HCT116 (cell line): Measurements from ENCODE around the gene ZNF503. TPM values are rescaled to one million over a fixed set of nuclear protein-coding genes. Genes with fewer than 3 reads are reported as not detected.

Experiments used
- ATAC-seq: fragments of 200-7000 bp; cut with Tn5 transposase; 2 replicates; pipeline ENCODE4 v1.9.1; 2020; ENCODE audit warnings: mild to moderate bottlenecking, moderate library complexity
- BruUV-seq: library from RNA; stranded (reverse); fragments of 400-500 nt; replicated peaks from 2 replicates; lab custom pipeline; 2021; lab: Mats Ljungman, UMichigan
- CTCF ChIA-PET: fragments of 300-600 bp; sonication (Branson Sonifier 250); formaldehyde crosslinking; loops from one replicate; lab custom pipeline; 2021; ENCODE audit warnings: antibody characterized with exemption; lab: Charles Lee
- POLR2A ChIA-PET: fragments of 300-600, 350-600 bp; sonication (Branson Sonifier 250); formaldehyde crosslinking; loops from one replicate; lab custom pipeline; 2021; ENCODE audit warnings: antibody characterized with exemption; lab: Charles Lee
- RAD21 ChIA-PET, 2 experiments: fragments of 300-600 bp; sonication (Branson Sonifier 250); formaldehyde crosslinking; loops; one replicate each; lab custom pipeline; 2023; ENCODE audit warnings: low total read pairs in 2 of 2; ENCODE audit not compliant: uncharacterized antibody in 2 of 2, unreplicated experiment in 2 of 2, low non-redundant PET in 1 of 2; lab: Charles Lee
- DNase-seq: peaks from one replicate; pipeline ENCODE4 v3.0.0-alpha.2; 2010; ENCODE audit warnings: low read depth, low spot score
- H2AFZ ChIP-seq: fragments of 200-600 bp; shearing (Covaris generic), sonication (generic); 2 replicates; pipeline ENCODE4 v1.6.1; 2017; ENCODE audit warnings: low read depth, mixed run types, mixed read lengths, antibody characterized with exemption, low read length; ENCODE audit not compliant: poor library complexity, severe bottlenecking
- H3K27ac ChIP-seq: 2 replicates; pipeline ENCODE4 v1.5.1; 2012; ENCODE audit warnings: low read depth, low read length
- H3K27me3 ChIP-seq: fragments of 200-600 bp; sonication (generic); 2 replicates; pipeline ENCODE4 v1.6.1; 2016; ENCODE audit warnings: mixed run types, low read length, mixed read lengths; ENCODE audit not compliant: insufficient read depth
- H3K36me3 ChIP-seq, 2 experiments: fragments of 200-500 bp in 1 of 2; fragments of 200-600 bp in 1 of 2; sonication (Bioruptor generic) in 1 of 2; sonication (generic) in 1 of 2; 2 replicates each; pipeline versions ENCODE4 v1.5.1 to v1.6.1; 2014 to 2016; ENCODE audit warnings: low read length in 2 of 2, inconsistent platforms in 1 of 2, mixed read lengths in 1 of 2, mixed run types in 1 of 2; ENCODE audit not compliant: insufficient read depth in 2 of 2, control insufficient read depth in 1 of 2
- H3K4me1 ChIP-seq, 2 experiments: fragments of 200-600 bp in 1 of 2; sonication (generic) in 1 of 2; 2 replicates each; pipeline versions ENCODE4 v1.5.1 to v1.6.1; 2012 to 2017; ENCODE audit warnings: low read length in 2 of 2, inconsistent platforms in 1 of 2, mild to moderate bottlenecking in 1 of 2, mixed read lengths in 1 of 2, mixed run types in 1 of 2, moderate library complexity in 1 of 2; ENCODE audit not compliant: insufficient read depth in 2 of 2, control insufficient read depth in 1 of 2
- H3K4me2 ChIP-seq: fragments of 200-600 bp; sonication (generic); 2 replicates; pipeline ENCODE4 v1.6.1; 2017; ENCODE audit warnings: mixed run types, low read length, mixed read lengths
- H3K4me3 ChIP-seq, 2 experiments: fragments of 200-600 bp in 1 of 2; sonication (generic) in 1 of 2; replicated peaks in 1 of 2; 2 replicates each; pipeline ENCODE4 v1.5.1; 2011 to 2016; ENCODE audit warnings: low read length in 2 of 2, control low read depth in 1 of 2, low read depth in 1 of 2, mild to moderate bottlenecking in 1 of 2, mixed read lengths in 1 of 2, mixed run types in 1 of 2
- H3K79me2 ChIP-seq: fragments of 200-600 bp; sonication (generic); 2 replicates; pipeline ENCODE4 v1.6.1; 2017; ENCODE audit warnings: mild to moderate bottlenecking, mixed run types, low read length, moderate library complexity, mixed read lengths; ENCODE audit not compliant: insufficient read depth
- H3K9ac ChIP-seq: fragments of 200-600 bp; sonication (generic); 2 replicates; pipeline ENCODE4 v1.6.1; 2016; ENCODE audit warnings: low read length, mixed read lengths
- H3K9me2 ChIP-seq: fragments of 200-600 bp; sonication (generic), shearing (Covaris generic); 2 replicates; pipeline ENCODE4 v1.6.1; 2017; ENCODE audit warnings: mixed run types, mild to moderate bottlenecking, moderate library complexity; ENCODE audit not compliant: insufficient read depth
- H3K9me3 ChIP-seq, 2 experiments: fragments of 200-500 bp in 1 of 2; fragments of 200-600 bp in 1 of 2; sonication (Bioruptor generic) in 1 of 2; sonication (generic) in 1 of 2; 2 replicates each; pipeline ENCODE4 v1.6.1; 2014 to 2017; ENCODE audit warnings: low read length in 2 of 2, mixed read lengths in 2 of 2, inconsistent platforms in 1 of 2, low read depth in 1 of 2, mild to moderate bottlenecking in 1 of 2, mixed run types in 1 of 2, moderate library complexity in 1 of 2; ENCODE audit not compliant: control insufficient read depth in 1 of 2, insufficient read depth in 1 of 2
- H4K20me1 ChIP-seq: fragments of 200-600 bp; sonication (generic), shearing (Covaris generic); 2 replicates; pipeline ENCODE4 v1.6.1; 2017; ENCODE audit warnings: mixed run types, mild to moderate bottlenecking, moderate library complexity; ENCODE audit not compliant: insufficient read depth
- ATF3 ChIP-seq: IDR thresholded peaks from 2 replicates; pipeline ENCODE4 v1.6.1; 2012
- CTCF ChIP-seq, 3 experiments: fragments of 200-600 bp in 1 of 3; sonication (generic) in 1 of 3; IDR thresholded peaks in 2 of 3; conservative IDR thresholded peaks in 1 of 3; 2 replicates each; pipeline ENCODE4 v1.5.1; 2012 to 2017; ENCODE audit warnings: low read depth in 2 of 3, low read length in 2 of 3, antibody characterized with exemption in 1 of 3, borderline replicate concordance in 1 of 3, control low read depth in 1 of 3, mild to moderate bottlenecking in 1 of 3, mixed read lengths in 1 of 3, mixed run types in 1 of 3, moderate library complexity in 1 of 3; ENCODE audit not compliant: insufficient read depth in 1 of 3
- EGR1 ChIP-seq: IDR thresholded peaks from 2 replicates; pipeline ENCODE4 v1.6.1; 2012; ENCODE audit warnings: low read depth
- EZH2phosphoT487 ChIP-seq: fragments of 200-600 bp; IDR thresholded peaks from 2 replicates; pipeline ENCODE4 v1.6.1; 2018; ENCODE audit warnings: antibody characterized with exemption, borderline replicate concordance
- JUND ChIP-seq: IDR thresholded peaks from 2 replicates; pipeline ENCODE4 v1.6.1; 2012
- POLR2A ChIP-seq: IDR thresholded peaks from 2 replicates; pipeline ENCODE4 v1.7.0; 2011; ENCODE audit warnings: borderline replicate concordance; ENCODE audit not compliant: insufficient read depth, insufficient read length; ENCODE audit errors: extremely low read depth
- RAD21 ChIP-seq: IDR thresholded peaks from 2 replicates; pipeline ENCODE4 v1.6.1; 2012; ENCODE audit warnings: low read depth, mild to moderate bottlenecking
- REST ChIP-seq: IDR thresholded peaks from 2 replicates; pipeline ENCODE4 v1.6.1; 2012; ENCODE audit warnings: low read depth
- SP1 ChIP-seq: IDR thresholded peaks from 2 replicates; pipeline ENCODE4 v1.6.1; 2012; ENCODE audit warnings: low read depth
- TCF7L2 ChIP-seq: IDR thresholded peaks from 2 replicates; pipeline ENCODE4 v1.7.0; 2011; ENCODE audit warnings: borderline replicate concordance, inconsistent platforms; ENCODE audit not compliant: insufficient read depth, insufficient read length; ENCODE audit errors: extremely low read depth
- YY1 ChIP-seq: IDR thresholded peaks from 2 replicates; pipeline ENCODE4 v1.6.1; 2011; ENCODE audit warnings: low read length, low read depth, moderate library complexity, mild to moderate bottlenecking; ENCODE audit not compliant: insufficient replicate concordance; ENCODE audit errors: extremely low read depth
- ZBTB33 ChIP-seq: IDR thresholded peaks from 2 replicates; pipeline ENCODE4 v1.6.1; 2011; ENCODE audit warnings: mild to moderate bottlenecking, low read length, moderate library complexity; ENCODE audit not compliant: insufficient replicate concordance; ENCODE audit errors: extremely low read depth
- ZFX ChIP-seq: fragments of 450-650 bp; IDR thresholded peaks from 2 replicates; pipeline ENCODE4 v1.6.1; 2017
- ZNF274 ChIP-seq: fragments of 200-500 bp; sonication (Bioruptor generic); IDR thresholded peaks from 2 replicates; pipeline ENCODE4 v1.6.1; 2014; ENCODE audit warnings: mild to moderate bottlenecking, low read depth, low read length, inconsistent platforms
- intact Hi-C: fragments of 100-400 bp; cut with micrococcal nuclease; formaldehyde crosslinking; loops from 2 replicates; pipeline ENCODE4 v1.10.0; 2022
- total RNA-seq: library from RNA; stranded (reverse); gene quantifications from one replicate; pipeline ENCODE4 v1.2.1, GENCODE V29; 2021; ENCODE audit not compliant: unreplicated experiment

The ZNF503 gene
- total RNA-seq, 1 experiment from 2014 or later = 30.4 TPM

GRCh38 chr10:75408509-75408875, 6.9 kb upstream of the ZNF503 start:
- Histone ChIP-seq H3K36me3 (no peaks in the 10 kb centered on the region), H3K4me3 (peak overlapping the region; percentile 76 to 79), H3K79me2 (peaks cover 12% of the 10 kb centered on the region; the same call in 1 of the 2 replicates), H3K4me2 (peak overlapping the region; percentile 91), H3K27me3 (no peaks in the 10 kb centered on the region), H3K27ac (peak overlapping the region; percentile 94; the same call in 1 of the 2 replicates), H3K9me2 (no peaks in the 10 kb centered on the region), H3K9me3 (no peaks in the 10 kb centered on the region), H2AFZ (no peak overlapping the region), H4K20me1 (no peaks in the 10 kb centered on the region), H3K9ac (peak overlapping the region; percentile 78), H3K4me1 (peaks cover 18 to 44% of the 10 kb centered on the region in 2 experiments; a peak in 3 of 4 replicates)
- ChIA-PET CTCF (no interaction called here), POLR2A (no interaction called here), RAD21 (no interaction called here)
- intact Hi-C loops = no loop called here
- no peak for DNase-seq
- no TSS peak for BruUV-seq
- ATAC-seq = no peak
- no peak for TF ChIP-seq EZH2phosphoT487
- no peak for TF ChIP-seq ATF3
- no peak for TF ChIP-seq TCF7L2
- no peak for TF ChIP-seq EGR1
- TF ChIP-seq ZFX = no peak
- no peak for TF ChIP-seq ZBTB33
- TF ChIP-seq ZNF274 = no peak
- TF ChIP-seq YY1 = no peak
- no peak for TF ChIP-seq RAD21
- TF ChIP-seq REST = no peak
- TF ChIP-seq SP1 = no peak
- TF ChIP-seq CTCF (IDR thresholded peaks at IDR 0.05 in 2 of 3, conservative IDR thresholded peaks at IDR 0.05 in 1 of 3; ENCODE audit: borderline replicate concordance in 1 of 3, insufficient read depth in 1 of 3, low read depth in 2 of 3, low read length in 2 of 3) = no peak
- TF ChIP-seq POLR2A = no peak
- no peak for TF ChIP-seq JUND
